ENCODE data around the gene RPS24.

RPS24 gene

DNA sequence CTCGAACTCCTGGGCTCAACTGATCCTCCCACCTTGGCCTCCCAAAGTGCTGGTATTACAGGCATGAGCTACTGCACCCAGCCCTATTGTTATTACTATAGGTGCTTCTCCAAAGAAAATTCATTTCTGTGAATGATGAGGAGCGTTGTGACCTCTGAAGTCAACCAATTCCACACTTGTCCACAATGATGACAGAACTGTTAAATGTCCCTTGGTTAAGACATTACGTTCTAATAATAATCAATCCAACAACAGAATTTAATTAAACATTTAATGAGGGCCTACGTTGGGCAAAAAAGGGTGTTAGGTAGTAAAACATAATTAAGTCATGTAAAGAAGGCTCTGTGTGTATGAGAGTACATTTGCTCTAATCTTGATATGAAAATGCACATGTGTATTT is 22.6 kb upstream of the RPS24 start:
- no peaks in the 10 kb centered on the region; the same call in 1 of the 2 replicates for H3K36me3 ChIP-seq (replicated peaks; ENCODE audit: insufficient read depth, low read length)
- no peaks in the 10 kb centered on the region for H3K4me1 ChIP-seq (ENCODE audit: low read length)
- H3K9me2 ChIP-seq (replicated peaks; ENCODE audit: insufficient read depth, low read length), result no peaks in the 10 kb centered on the region
- H3K9me3 ChIP-seq (replicated peaks; ENCODE audit: insufficient read depth, low read length), result no peaks in the 10 kb centered on the region
- no peaks in the 10 kb centered on the region for H3K27me3 ChIP-seq (replicated peaks; ENCODE audit: insufficient read depth, low read length)
- no peak overlapping the region for H3K4me3 ChIP-seq (ENCODE audit: low read length)
- H2AFZ ChIP-seq (ENCODE audit: low read length), result no peak overlapping the region
- H3K4me2 ChIP-seq (ENCODE audit: low read depth, low read length), result no peak overlapping the region
- H3F3A ChIP-seq (ENCODE audit: insufficient read depth, low read length), result no peaks in the 10 kb centered on the region
- H3K27ac ChIP-seq (ENCODE audit: low read length), result no peak overlapping the region
- no peak for DNase-seq
- no peak overlapping the region for H3K9ac ChIP-seq (ENCODE audit: low read length)
- no peaks in the 10 kb centered on the region for H3K79me2 ChIP-seq (ENCODE audit: low read length)
- TF ChIP-seq CTCF (IDR thresholded peaks at IDR 0.05; ENCODE audit: low read length) (no peak), EZH2 (optimal IDR thresholded peaks at IDR 0.05; ENCODE audit: low read depth, low read length) (no peak), EZH2phosphoT487 (IDR thresholded peaks at IDR 0.05; ENCODE audit: low read length) (no peak)
- no peaks in the 10 kb centered on the region for H4K20me1 ChIP-seq (ENCODE audit: insufficient read depth, low read length)

GRCh38 chr10:78013564-78013963 is 20.1 kb upstream of the RPS24 start:
- no peak overlapping the region for H3K4me2 ChIP-seq (ENCODE audit: low read depth, low read length)
- no peaks in the 10 kb centered on the region for H3K9me2 ChIP-seq (replicated peaks; ENCODE audit: insufficient read depth, low read length)
- no peak for DNase-seq
- no peak overlapping the region for H2AFZ ChIP-seq (ENCODE audit: low read length)
- no peaks in the 10 kb centered on the region for H3K27me3 ChIP-seq (replicated peaks; ENCODE audit: insufficient read depth, low read length)
- H3K9me3 ChIP-seq (replicated peaks; ENCODE audit: insufficient read depth, low read length), result no peaks in the 10 kb centered on the region
- no peak for TF ChIP-seq EZH2phosphoT487 (IDR thresholded peaks at IDR 0.05; ENCODE audit: low read length)
- TF ChIP-seq EZH2 (optimal IDR thresholded peaks at IDR 0.05; ENCODE audit: low read depth, low read length), result no peak
- no peak for TF ChIP-seq CTCF (IDR thresholded peaks at IDR 0.05; ENCODE audit: low read length)
- H3K36me3 ChIP-seq (replicated peaks; ENCODE audit: insufficient read depth, low read length), result peaks cover 2% of the 10 kb centered on the region; the same call in 1 of the 2 replicates
- H3K9ac ChIP-seq (ENCODE audit: low read length), result no peak overlapping the region
- H3F3A ChIP-seq (ENCODE audit: insufficient read depth, low read length), result no peaks in the 10 kb centered on the region
- H3K27ac ChIP-seq (ENCODE audit: low read length), result no peak overlapping the region
- no peaks in the 10 kb centered on the region for H3K4me1 ChIP-seq (ENCODE audit: low read length)
- no peak overlapping the region for H3K4me3 ChIP-seq (ENCODE audit: low read length)
- no peaks in the 10 kb centered on the region for H4K20me1 ChIP-seq (ENCODE audit: insufficient read depth, low read length)
- no peaks in the 10 kb centered on the region for H3K79me2 ChIP-seq (ENCODE audit: low read length)

GRCh38 chr10:78015546-78015945 is 18.1 kb upstream of the RPS24 start:
- no peak overlapping the region for H2AFZ ChIP-seq (ENCODE audit: low read length)
- H3K27me3 ChIP-seq (replicated peaks; ENCODE audit: insufficient read depth, low read length), result no peaks in the 10 kb centered on the region
- TF ChIP-seq EZH2phosphoT487 (IDR thresholded peaks at IDR 0.05; ENCODE audit: low read length) (no peak), EZH2 (optimal IDR thresholded peaks at IDR 0.05; ENCODE audit: low read depth, low read length) (no peak), CTCF (IDR thresholded peaks at IDR 0.05; ENCODE audit: low read length) (no peak)
- H3K27ac ChIP-seq (ENCODE audit: low read length), result no peak overlapping the region
- H3K4me1 ChIP-seq (ENCODE audit: low read length), result no peaks in the 10 kb centered on the region
- H3F3A ChIP-seq (ENCODE audit: insufficient read depth, low read length), result no peaks in the 10 kb centered on the region
- H3K9ac ChIP-seq (ENCODE audit: low read length), result no peak overlapping the region
- H3K79me2 ChIP-seq (ENCODE audit: low read length), result no peaks in the 10 kb centered on the region
- H3K9me3 ChIP-seq (replicated peaks; ENCODE audit: insufficient read depth, low read length), result no peaks in the 10 kb centered on the region
- no peak overlapping the region for H3K4me3 ChIP-seq (ENCODE audit: low read length)
- peaks cover 6% of the 10 kb centered on the region; the same call in 1 of the 2 replicates for H3K36me3 ChIP-seq (replicated peaks; ENCODE audit: insufficient read depth, low read length)
- H4K20me1 ChIP-seq (ENCODE audit: insufficient read depth, low read length), result no peaks in the 10 kb centered on the region
- H3K4me2 ChIP-seq (ENCODE audit: low read depth, low read length), result no peak overlapping the region
- no peak for DNase-seq
- H3K9me2 ChIP-seq (replicated peaks; ENCODE audit: insufficient read depth, low read length), result no peaks in the 10 kb centered on the region

Measured in MM.1S (cell line).